Stimulated activated naive CD4-positive, alpha-beta T cell treated with Interleukin-2 at 50 U/mL for 16 hours (primary cell): ENCODE measurements around the gene DOK7.
"Not testable (repeated sequence)": the region's sequence is repeated elsewhere in the genome, so short reads cannot be mapped to it uniquely, and the experiment has no call there.

Source experiments
- DNase-seq: peaks from one replicate; lab custom pipeline; 2025; lab: John Stamatoyannopoulos, UW

The DOK7 gene

DNA sequence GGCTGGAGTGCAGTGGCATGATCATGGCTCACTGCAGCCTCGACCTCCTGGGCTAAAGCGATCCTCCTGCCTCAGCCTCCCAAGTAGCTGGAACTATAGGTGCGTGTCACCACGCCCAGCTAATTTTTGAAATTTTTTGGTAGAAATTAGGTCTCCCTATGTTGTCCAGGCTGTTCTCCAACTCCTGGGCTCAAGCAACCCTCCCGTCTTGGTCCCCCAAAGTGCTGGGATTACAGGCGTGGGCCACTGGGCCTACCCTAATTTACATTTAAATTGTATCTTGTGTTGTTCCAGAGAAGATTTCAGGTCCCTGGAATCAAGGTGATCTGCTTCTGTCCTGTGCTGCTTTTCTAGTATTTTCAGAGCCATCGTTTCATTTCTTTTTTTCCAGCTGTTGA, 70.3 kb downstream of the DOK7 start:
- DNase-seq: no peak

DNA sequence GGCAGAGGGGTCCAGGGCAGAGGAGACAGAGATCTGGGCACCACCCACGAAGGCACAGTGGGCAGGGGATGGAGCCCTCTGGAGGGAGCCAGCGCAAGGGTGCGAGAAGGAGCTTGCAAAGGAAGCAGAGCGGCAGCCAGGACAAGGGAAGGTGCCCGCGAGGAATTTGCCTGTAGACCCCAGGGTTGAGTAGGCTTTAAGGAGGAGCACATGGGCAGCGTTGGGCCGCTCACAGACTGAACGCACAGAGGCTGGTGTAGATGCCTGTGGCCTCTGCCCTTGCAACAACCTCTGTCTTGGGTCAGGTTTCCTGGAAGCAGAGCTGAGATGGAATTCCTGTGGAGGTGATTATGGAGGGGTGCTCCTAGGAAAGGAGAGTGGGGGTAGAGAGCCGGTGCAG, 72.7 kb downstream of the DOK7 start:
- DNase-seq: not testable (repeated sequence)

- DNase-seq: not testable (repeated sequence)
Observed at GRCh38 chr4:3538906-3539305, 75.8 kb downstream of the DOK7 start.

DNA sequence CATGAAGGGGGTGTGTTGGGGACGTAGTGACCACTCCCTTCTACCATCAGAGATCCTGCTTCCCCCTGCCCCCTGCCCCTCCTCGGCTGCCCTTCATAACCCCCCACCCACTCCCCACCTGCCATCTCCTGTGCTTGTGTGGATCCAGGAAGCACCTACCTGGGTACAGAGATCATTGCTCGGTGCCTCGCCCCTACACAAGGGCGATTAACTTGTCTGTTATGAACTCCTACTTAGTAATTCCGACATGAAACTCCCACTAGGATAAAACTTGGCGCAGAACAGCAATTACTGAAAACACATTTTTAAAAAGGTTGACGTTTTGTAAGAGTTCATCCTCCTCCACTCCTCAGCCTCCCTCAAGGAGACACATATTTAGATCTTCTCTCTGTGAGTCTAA, 80.3 kb downstream of the DOK7 start:
- DNase-seq: not testable (repeated sequence)
